HepG2 (cell line): ENCODE data around the gene MTHFD2L. TPM values are rescaled to one million over a fixed set of nuclear protein-coding genes. Genes with fewer than 3 reads are reported as not detected.

Experiments
- CBX1 ChIP-seq: IDR thresholded peaks from one replicate; pipeline ENCODE4 v1.6.1; 2016; ENCODE audit warnings: antibody characterized with exemption, low read depth
- FOXA3 ChIP-seq: IDR thresholded peaks from 2 replicates; pipeline ENCODE4 v1.6.1; 2016; ENCODE audit warnings: missing genetic modification reagents, missing compliant biosample characterization
- FOXK1 ChIP-seq: sonication (generic); formaldehyde crosslinking; IDR thresholded peaks from 2 replicates; pipeline ENCODE4 v1.4.0; 2020; ENCODE audit warnings: low read depth, missing genetic modification reagents, borderline replicate concordance
- FOXP1 ChIP-seq, 2 experiments: fragments of 450-650 bp in 1 of 2; IDR thresholded peaks; 2 replicates each; pipeline ENCODE4 v1.6.1; 2017 to 2018; ENCODE audit warnings: antibody characterized with exemption in 1 of 2
- GATAD2A ChIP-seq: IDR thresholded peaks from 2 replicates; pipeline ENCODE4 v1.6.1; 2016
- GMEB2 ChIP-seq: IDR thresholded peaks from 2 replicates; pipeline ENCODE4 v1.6.1; 2016; ENCODE audit warnings: missing biosample characterization, missing genetic modification reagents, low read depth
- JUN ChIP-seq: sonication (generic); formaldehyde crosslinking; IDR thresholded peaks from 2 replicates; pipeline ENCODE4 v1.4.0; 2020; ENCODE audit warnings: mild to moderate bottlenecking, missing genetic modification reagents
- KAT2B ChIP-seq: fragments of 150-350 bp; IDR thresholded peaks from 2 replicates; pipeline ENCODE4 v1.6.1; 2014; ENCODE audit warnings: low read depth, low read length, borderline replicate concordance
- NBN ChIP-seq: fragments of 450-650 bp; conservative IDR thresholded peaks from 2 replicates; pipeline ENCODE4 v1.6.1; 2017
- RBM22 ChIP-seq: fragments of 200-400 bp; formaldehyde crosslinking; optimal IDR thresholded peaks from 2 replicates; pipeline ENCODE3; 2017; ENCODE audit warnings: mild to moderate bottlenecking, low read length, moderate library complexity
- SCMH1 ChIP-seq: sonication (generic); formaldehyde crosslinking; IDR thresholded peaks from 2 replicates; pipeline ENCODE4 v1.9.0; 2021; ENCODE audit warnings: missing genetic modification reagents, mild to moderate bottlenecking, borderline replicate concordance
- SUZ12 ChIP-seq: fragments of 150-350 bp; IDR thresholded peaks from 2 replicates; pipeline ENCODE4 v1.6.1; 2014; ENCODE audit warnings: low read depth, low read length
- ZNF30 ChIP-seq: sonication (generic); formaldehyde crosslinking; IDR thresholded peaks from 2 replicates; pipeline ENCODE4 v1.5.0; 2020; ENCODE audit warnings: mild to moderate bottlenecking, missing genetic modification reagents
- ZNF580 ChIP-seq: IDR thresholded peaks from 2 replicates; pipeline ENCODE4 v1.6.1; 2016; ENCODE audit warnings: low read depth, borderline replicate concordance
- ZNF7 ChIP-seq: IDR thresholded peaks from 2 replicates; pipeline ENCODE4 v1.6.1; 2016; ENCODE audit warnings: missing biosample characterization, missing genetic modification reagents
- ZSCAN12 ChIP-seq: sonication (generic); formaldehyde crosslinking; IDR thresholded peaks from 2 replicates; pipeline ENCODE4 v1.9.0; 2021; ENCODE audit warnings: mild to moderate bottlenecking, missing genetic modification reagents
- polyA plus RNA-seq, 8 experiments: library from polyadenylated mRNA; depleted of rRNA in 3 of 8; stranded (reverse) in 7 of 8; unstranded in 1 of 8; fragments of >200 nt; fragmentation: Illumina TruSeq in 4 of 8; extraction: Trizol in 4 of 8; gene quantifications; 2 replicates each; pipeline versions ENCODE4 v1.2.1 to v1.2.3, GENCODE V29; 2011 to 2016; ENCODE audit warnings: low read depth in 4 of 8, missing spikeins in 1 of 8, mixed read lengths in 1 of 8; ENCODE audit not compliant: insufficient read depth in 1 of 8
- total RNA-seq, 5 experiments: library from RNA; depleted of rRNA; stranded (reverse); fragments of >200 nt; fragmentation: Illumina TruSeq; extraction: Trizol; gene quantifications; 2 replicates each; pipeline ENCODE4 v1.2.3, GENCODE V29; 2016; ENCODE audit warnings: low read depth in 1 of 5
- TF ChIP-seq, protein P1 (sequence below): sonication (generic); formaldehyde crosslinking; IDR thresholded peaks from 2 replicates; pipeline ENCODE4 v1.8.0; 2022; ENCODE audit warnings: mild to moderate bottlenecking, missing genetic modification reagents

MTHFD2L gene
- total and polyA plus RNA-seq, 2 of the 13 experiments (the other 11 are each of a cell fraction or from before 2014, with no cell fraction given): 10.5 to 14.9 TPM

- TF ChIP-seq SUZ12 (no peak), KAT2B (no peak), SCMH1 (CRISPR knock-in tag) (no peak), FOXA3 (peak; percentile 100), ZNF7 (CRISPR knock-in tag) (peak; percentile 46; the same call in 1 of the 2 replicates), FOXP1 (IDR thresholded peaks at IDR 0.05) (peak; percentile 98), FOXP1 (CRISPR knock-in tag; IDR thresholded peaks at IDR 0.05) (peak; percentile 99), NBN (no peak), ZNF30 (no peak), RBM22 (no peak), ZNF580 (CRISPR knock-in tag) (peak; percentile 59; the same call in 1 of the 2 replicates), JUN (CRISPR knock-in tag) (peak; percentile 78; the same call in 1 of the 2 replicates), ZSCAN12 (no peak), GATAD2A (CRISPR knock-in tag) (peak; percentile 90), CBX1 (no peak), GMEB2 (0 out of 2 replicates have a peak, but pooled peaks have one; percentile 28), FOXK1 (CRISPR knock-in tag) (peak; percentile 94)
- TF ChIP-seq, protein P1, sequence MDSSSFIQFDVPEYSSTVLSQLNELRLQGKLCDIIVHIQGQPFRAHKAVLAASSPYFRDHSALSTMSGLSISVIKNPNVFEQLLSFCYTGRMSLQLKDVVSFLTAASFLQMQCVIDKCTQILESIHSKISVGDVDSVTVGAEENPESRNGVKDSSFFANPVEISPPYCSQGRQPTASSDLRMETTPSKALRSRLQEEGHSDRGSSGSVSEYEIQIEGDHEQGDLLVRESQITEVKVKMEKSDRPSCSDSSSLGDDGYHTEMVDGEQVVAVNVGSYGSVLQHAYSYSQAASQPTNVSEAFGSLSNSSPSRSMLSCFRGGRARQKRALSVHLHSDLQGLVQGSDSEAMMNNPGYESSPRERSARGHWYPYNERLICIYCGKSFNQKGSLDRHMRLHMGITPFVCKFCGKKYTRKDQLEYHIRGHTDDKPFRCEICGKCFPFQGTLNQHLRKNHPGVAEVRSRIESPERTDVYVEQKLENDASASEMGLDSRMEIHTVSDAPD (CRISPR knock-in tag): no peak
- TF ChIP-seq, all 625 proteins: peak for 208
These were observed 44.2 kb downstream of the MTHFD2L start (continued) for GRCh38 chr4:74202062-74202586.
